ENCODE data around the gene PGBD1. TPM values are rescaled to one million over a fixed set of nuclear protein-coding genes. Genes with fewer than 3 reads are reported as not detected.

Gene PGBD1
- total and polyA plus RNA-seq, 2 of the 13 experiments (the other 11 are each of a cell fraction or from before 2014, with no cell fraction given) = 3.6 to 6.9 TPM

DNA sequence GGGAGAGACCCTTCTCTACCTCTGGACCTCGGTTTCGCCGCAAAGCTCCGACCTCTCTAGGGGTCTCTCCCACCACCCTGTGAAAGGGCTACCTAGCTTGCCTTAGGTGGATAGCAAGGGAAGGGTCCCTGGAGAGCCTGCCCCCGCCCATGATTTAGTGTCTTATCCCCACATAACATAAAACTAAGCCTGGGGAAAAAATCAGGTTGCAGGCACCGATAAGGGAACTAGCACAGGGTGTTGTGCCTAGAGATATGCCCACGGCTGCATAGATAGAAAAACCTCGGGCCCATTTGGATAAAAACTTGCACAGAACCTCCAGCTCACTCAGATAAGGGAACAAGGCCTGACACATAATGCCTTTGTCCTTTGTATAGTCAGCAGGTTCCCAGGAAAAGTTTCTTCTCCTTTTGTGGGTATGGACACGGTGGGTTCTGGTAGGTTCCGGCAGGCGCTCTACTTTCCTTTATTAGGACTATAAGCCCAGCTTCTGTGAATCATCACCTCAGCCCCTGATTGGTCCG is 53.7 kb downstream of the PGBD1 start (continued):
- TF ChIP-seq, protein P1, sequence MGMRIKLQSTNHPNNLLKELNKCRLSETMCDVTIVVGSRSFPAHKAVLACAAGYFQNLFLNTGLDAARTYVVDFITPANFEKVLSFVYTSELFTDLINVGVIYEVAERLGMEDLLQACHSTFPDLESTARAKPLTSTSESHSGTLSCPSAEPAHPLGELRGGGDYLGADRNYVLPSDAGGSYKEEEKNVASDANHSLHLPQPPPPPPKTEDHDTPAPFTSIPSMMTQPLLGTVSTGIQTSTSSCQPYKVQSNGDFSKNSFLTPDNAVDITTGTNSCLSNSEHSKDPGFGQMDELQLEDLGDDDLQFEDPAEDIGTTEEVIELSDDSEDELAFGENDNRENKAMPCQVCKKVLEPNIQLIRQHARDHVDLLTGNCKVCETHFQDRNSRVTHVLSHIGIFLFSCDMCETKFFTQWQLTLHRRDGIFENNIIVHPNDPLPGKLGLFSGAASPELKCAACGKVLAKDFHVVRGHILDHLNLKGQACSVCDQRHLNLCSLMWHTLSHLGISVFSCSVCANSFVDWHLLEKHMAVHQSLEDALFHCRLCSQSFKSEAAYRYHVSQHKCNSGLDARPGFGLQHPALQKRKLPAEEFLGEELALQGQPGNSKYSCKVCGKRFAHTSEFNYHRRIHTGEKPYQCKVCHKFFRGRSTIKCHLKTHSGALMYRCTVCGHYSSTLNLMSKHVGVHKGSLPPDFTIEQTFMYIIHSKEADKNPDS (CRISPR knock-in tag; IDR thresholded peaks at IDR 0.05) = peak; percentile 55; the same call in 1 of the 2 replicates
- TF ChIP-seq RELA (CRISPR knock-in tag; IDR thresholded peaks at IDR 0.05) = no peak
- TF ChIP-seq DMAP1 (CRISPR knock-in tag; IDR thresholded peaks at IDR 0.05) = no peak
- TF ChIP-seq MXD4 (CRISPR knock-in tag; IDR thresholded peaks at IDR 0.05) = no peak
- TF ChIP-seq NBN (conservative IDR thresholded peaks at IDR 0.05) = no peak
- TF ChIP-seq NFE2L1 (CRISPR knock-in tag; IDR thresholded peaks at IDR 0.05; ENCODE audit: borderline replicate concordance) = no peak
- TF ChIP-seq, protein P2, sequence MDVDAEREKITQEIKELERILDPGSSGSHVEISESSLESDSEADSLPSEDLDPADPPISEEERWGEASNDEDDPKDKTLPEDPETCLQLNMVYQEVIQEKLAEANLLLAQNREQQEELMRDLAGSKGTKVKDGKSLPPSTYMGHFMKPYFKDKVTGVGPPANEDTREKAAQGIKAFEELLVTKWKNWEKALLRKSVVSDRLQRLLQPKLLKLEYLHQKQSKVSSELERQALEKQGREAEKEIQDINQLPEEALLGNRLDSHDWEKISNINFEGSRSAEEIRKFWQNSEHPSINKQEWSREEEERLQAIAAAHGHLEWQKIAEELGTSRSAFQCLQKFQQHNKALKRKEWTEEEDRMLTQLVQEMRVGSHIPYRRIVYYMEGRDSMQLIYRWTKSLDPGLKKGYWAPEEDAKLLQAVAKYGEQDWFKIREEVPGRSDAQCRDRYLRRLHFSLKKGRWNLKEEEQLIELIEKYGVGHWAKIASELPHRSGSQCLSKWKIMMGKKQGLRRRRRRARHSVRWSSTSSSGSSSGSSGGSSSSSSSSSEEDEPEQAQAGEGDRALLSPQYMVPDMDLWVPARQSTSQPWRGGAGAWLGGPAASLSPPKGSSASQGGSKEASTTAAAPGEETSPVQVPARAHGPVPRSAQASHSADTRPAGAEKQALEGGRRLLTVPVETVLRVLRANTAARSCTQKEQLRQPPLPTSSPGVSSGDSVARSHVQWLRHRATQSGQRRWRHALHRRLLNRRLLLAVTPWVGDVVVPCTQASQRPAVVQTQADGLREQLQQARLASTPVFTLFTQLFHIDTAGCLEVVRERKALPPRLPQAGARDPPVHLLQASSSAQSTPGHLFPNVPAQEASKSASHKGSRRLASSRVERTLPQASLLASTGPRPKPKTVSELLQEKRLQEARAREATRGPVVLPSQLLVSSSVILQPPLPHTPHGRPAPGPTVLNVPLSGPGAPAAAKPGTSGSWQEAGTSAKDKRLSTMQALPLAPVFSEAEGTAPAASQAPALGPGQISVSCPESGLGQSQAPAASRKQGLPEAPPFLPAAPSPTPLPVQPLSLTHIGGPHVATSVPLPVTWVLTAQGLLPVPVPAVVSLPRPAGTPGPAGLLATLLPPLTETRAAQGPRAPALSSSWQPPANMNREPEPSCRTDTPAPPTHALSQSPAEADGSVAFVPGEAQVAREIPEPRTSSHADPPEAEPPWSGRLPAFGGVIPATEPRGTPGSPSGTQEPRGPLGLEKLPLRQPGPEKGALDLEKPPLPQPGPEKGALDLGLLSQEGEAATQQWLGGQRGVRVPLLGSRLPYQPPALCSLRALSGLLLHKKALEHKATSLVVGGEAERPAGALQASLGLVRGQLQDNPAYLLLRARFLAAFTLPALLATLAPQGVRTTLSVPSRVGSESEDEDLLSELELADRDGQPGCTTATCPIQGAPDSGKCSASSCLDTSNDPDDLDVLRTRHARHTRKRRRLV (CRISPR knock-in tag; IDR thresholded peaks at IDR 0.05) = no peak
- TF ChIP-seq ZNF335 (CRISPR knock-in tag; IDR thresholded peaks at IDR 0.05) = peak; percentile 25
- TF ChIP-seq ZFP36L2 (CRISPR knock-in tag; IDR thresholded peaks at IDR 0.05) = no peak
- TF ChIP-seq MBD4 (IDR thresholded peaks at IDR 0.05; ENCODE audit: borderline replicate concordance, low read length) = no peak
- no peak for TF ChIP-seq HES4 (CRISPR knock-in tag; IDR thresholded peaks at IDR 0.05; ENCODE audit: borderline replicate concordance)
- no peak for TF ChIP-seq MIER2 (CRISPR knock-in tag; IDR thresholded peaks at IDR 0.05)
- TF ChIP-seq SKI (IDR thresholded peaks at IDR 0.05; ENCODE audit: partially characterized antibody) = no peak
- TF ChIP-seq, protein P3, sequence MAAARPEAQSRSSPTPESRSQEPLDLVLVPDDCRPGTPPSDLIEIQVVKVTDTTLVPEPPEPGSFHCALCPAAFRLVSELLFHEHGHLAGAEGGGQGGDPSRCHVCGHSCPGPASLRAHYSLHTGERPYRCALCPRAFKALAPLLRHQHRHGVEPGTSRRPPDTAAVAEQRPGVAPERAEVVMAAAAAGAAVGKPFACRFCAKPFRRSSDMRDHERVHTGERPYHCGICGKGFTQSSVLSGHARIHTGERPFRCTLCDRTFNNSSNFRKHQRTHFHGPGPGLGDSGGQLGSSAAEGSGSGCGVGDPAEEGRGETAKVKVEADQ (CRISPR knock-in tag; IDR thresholded peaks at IDR 0.05; ENCODE audit: borderline replicate concordance) = no peak
- no peak for TF ChIP-seq ZNF547 (CRISPR knock-in tag; IDR thresholded peaks at IDR 0.05)
- no peak for TF ChIP-seq ZKSCAN1 (IDR thresholded peaks at IDR 0.05; ENCODE audit: low read length)
- peak; percentile 19; the same call in 1 of the 2 replicates for TF ChIP-seq SIN3A (IDR thresholded peaks at IDR 0.05; ENCODE audit: borderline replicate concordance, low read depth, low read length)
- TF ChIP-seq NR1H2 (CRISPR knock-in tag; IDR thresholded peaks at IDR 0.05; ENCODE audit: borderline replicate concordance, low read depth) = no peak
- no peak for TF ChIP-seq SIN3B (IDR thresholded peaks at IDR 0.05; ENCODE audit: low read length)
- TF ChIP-seq, protein P4, sequence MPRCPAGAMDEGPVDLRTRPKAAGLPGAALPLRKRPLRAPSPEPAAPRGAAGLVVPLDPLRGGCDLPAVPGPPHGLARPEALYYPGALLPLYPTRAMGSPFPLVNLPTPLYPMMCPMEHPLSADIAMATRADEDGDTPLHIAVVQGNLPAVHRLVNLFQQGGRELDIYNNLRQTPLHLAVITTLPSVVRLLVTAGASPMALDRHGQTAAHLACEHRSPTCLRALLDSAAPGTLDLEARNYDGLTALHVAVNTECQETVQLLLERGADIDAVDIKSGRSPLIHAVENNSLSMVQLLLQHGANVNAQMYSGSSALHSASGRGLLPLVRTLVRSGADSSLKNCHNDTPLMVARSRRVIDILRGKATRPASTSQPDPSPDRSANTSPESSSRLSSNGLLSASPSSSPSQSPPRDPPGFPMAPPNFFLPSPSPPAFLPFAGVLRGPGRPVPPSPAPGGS (CRISPR knock-in tag; IDR thresholded peaks at IDR 0.05) = 0 out of 2 replicates have a peak, but pooled peaks have one; percentile 54
- TF ChIP-seq ZNF878 (CRISPR knock-in tag; IDR thresholded peaks at IDR 0.05) = no peak
- no peak for TF ChIP-seq ZBTB3 (CRISPR knock-in tag; IDR thresholded peaks at IDR 0.05; ENCODE audit: borderline replicate concordance, low read depth)
- TF ChIP-seq ZKSCAN8 (CRISPR knock-in tag; IDR thresholded peaks at IDR 0.05; ENCODE audit: borderline replicate concordance) = no peak
- TF ChIP-seq ZC3H13 (CRISPR knock-in tag; IDR thresholded peaks at IDR 0.05) = no peak

Data from HepG2 (cell line).